Suppressor macrophage treated with lipopolysaccharide for 1 hour (primary cell): ENCODE results near the gene IGF2BP3.

Source experiments
- DNase-seq, 3 donors: peaks; one replicate each; pipeline ENCODE4 v3.0.0-alpha.2; 2020 to 2022

The IGF2BP3 gene

DNA sequence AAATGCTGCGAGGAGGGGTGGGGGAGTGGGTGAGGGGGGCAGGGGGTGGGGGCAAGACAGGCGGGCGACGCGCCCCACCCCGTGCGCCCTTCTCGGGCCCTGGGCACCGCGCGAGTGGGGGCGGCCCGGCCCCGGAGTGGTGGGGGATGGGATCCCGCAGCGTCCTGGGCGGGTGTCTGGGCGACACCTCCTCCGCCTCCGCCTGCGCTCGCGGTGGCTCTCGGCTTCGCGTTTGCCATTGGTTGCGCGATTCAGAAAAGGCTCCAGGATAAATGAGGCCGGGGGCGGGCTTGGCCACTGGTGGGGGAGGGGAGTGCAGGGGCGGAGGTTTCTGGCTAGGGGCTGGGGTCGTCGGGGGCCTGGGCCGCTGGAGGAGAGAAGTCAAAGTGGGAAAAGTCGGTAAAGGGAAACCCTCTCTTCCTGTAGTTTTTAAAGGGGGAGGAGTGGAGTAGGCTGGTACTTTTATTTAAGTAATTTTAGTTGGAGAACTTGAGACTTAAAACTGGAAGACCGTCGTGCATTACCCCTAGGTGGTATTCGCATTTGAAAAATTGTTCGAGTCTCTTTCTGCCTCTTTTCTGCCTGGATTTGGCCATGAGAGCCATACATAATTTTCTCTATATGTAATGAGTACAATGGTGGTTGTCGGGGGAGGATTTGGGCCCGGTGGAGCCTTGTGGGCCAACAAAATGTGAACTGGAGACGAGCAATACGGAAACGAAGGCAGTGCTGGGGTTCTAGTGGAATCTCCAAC lies 992 bp upstream of the IGF2BP3 start:
- DNase-seq: peak in 1 of 3 donors; percentile 22

DNA sequence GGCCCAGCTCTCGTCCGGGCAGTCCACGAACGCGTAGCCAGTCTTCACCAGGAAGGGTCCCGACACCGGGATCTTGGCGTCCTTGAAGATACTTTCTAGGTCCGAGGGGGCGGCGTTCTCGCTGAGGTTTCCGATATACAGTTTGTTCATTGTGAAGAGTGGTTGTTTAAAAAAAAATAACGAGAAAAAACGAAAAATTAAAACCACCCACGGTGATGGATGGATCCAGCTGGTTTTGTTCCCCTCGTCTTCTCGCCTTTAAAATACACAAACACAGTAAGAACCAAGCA lies 385 bp downstream of the IGF2BP3 start:
- no peak for DNase-seq

DNA sequence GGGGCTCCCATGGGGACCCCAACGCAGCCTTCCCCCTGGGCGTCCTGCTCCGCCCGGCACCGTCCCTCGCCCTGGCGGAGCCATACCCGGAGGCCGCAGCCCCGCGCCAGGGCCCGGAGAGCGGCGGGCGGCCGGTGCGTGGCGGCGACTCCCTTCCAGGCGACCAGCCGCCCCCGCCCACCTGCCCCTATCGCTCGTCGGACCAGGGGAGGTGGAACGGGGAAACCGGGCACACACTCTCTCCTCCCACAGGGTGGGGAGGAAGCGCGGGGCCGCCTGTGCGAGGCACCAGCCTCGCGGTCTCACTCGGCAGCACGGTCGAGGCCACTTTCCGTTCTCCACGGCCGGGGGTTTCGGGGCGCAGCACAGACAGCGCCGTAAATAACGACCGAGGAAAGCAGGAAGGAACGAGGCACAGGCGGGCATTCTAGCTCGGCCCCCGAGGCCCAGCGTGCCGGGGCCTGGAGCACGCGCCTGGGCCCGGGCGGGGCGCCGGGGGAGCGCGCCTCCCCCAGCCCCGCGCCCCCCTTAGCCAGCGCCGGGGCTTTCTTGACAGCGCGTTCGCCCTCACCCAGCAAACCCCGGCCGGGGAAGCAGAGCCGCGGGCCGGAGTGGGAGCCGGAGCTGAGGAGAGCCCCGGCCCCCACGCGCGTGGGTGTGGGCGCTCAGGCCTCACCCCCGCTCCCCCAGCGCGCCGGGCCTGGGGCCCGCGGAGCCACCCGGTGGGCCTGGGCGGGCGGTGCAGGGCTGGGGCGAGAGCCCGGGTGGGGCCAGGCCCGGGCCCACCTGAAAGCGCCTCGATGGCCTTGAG lies 936 bp downstream of the IGF2BP3 start:
- DNase-seq: peak in 2 of 3 donors; percentile 37 to 59

GRCh38 chr7:23468526-23469149 lies 1.7 kb downstream of the IGF2BP3 start:
- DNase-seq: no peak

- peak in 1 of 3 donors; percentile 32 for DNase-seq
These were observed 2.3 kb downstream of the IGF2BP3 start for GRCh38 chr7:23467806-23468525.

- no peak for DNase-seq
These were observed 2.9 kb downstream of the IGF2BP3 start for GRCh38 chr7:23467291-23467805.

- peak; percentile 26 to 34 (median 28) for DNase-seq
These were observed 7.4 kb downstream of the IGF2BP3 start for GRCh38 chr7:23462846-23463245.

DNA sequence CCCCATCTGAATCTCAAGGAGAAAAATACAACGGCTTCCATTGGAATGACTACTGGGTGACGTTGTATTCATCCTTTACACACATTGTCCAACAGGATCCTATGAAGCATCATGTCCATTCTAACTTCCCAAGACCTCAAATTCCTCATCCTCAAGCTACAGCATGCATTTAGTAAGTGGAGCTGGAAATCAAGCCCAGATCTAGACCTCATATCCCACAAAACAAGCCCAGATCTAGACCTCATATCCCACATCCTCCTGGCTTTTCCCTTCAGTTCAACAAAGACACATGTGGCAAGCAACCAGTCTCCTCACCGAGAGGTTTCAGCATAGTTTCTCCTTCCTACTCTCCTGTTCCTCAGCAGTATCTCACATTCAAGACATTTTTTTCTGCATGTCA lies 12.2 kb downstream of the IGF2BP3 start:
- no peak for DNase-seq

GRCh38 chr7:23456093-23456492 lies 14.2 kb downstream of the IGF2BP3 start:
- no peak for DNase-seq

DNA sequence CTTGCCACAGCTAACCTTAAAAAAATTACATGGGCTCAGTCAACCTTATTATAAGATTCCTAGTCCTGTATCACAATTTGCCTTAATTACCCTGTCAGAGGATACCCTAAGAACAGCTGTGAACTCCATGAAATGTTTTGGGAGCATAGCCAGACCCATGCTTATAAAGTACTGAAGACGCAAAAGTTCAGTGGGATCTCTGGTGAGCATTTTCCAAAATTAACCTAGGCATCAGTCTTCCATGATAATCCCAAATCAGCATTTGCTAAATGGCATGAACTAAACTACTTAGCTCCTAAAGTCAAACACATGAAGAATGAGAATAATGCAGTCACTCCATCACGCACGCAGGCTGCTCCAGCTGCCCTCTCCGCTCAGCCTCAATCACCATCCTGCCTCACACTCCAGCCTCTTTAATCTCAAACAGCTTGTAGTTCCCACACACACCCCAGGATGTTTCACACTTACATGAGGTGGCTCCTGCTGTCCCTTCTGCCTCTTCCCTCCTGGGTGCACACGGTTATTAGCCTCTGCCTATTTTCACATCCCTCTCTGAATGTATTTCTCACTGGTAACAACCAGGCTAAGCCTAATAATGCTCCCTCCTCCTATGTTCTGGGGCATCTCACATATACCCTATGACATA lies 15.3 kb downstream of the IGF2BP3 start:
- DNase-seq: no peak

DNA sequence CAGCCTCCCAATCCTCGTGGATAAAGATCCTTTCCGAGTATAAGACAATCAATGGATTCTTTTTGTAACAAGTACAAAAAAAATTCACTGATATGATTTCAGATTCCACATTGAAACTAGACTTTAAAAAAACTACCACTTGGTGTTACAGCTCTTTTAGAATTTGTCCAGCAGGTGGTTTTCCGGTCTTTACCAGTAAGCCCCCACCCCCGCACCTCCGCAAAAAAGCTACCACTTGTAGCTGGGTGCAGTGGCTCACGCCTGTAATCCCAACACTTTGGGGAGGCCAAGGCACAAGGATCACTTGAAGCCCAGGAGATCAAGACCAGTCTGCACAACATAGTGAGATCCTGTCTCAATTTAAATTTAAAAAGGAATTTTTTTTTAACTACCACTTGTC lies 19.8 kb downstream of the IGF2BP3 start:
- DNase-seq: no peak

GRCh38 chr7:23449941-23450340 lies 20.4 kb downstream of the IGF2BP3 start:
- no peak for DNase-seq

GRCh38 chr7:23445326-23445725 lies 25.0 kb downstream of the IGF2BP3 start:
- peak in 2 of 3 donors; percentile 24 to 38 for DNase-seq

DNA sequence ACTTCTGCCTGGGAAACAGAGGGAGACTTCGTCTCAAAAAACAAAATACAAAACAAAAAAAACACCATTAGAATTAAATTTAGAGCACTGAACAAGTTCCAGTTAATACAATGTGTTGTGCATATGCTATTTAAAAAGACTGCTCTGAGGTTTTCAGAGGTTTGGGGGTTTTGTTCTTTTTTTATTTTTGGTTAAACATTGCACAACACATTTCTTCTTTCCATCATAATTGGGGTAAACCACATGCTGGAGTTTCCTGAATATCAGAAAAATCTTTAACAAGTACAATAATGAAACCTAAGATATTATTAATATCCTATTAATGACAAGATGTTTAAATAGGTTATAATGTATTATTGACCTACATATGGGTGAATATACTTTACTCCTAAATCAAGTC lies 26.3 kb downstream of the IGF2BP3 start:
- DNase-seq: peak in 1 of 3 donors; percentile 49

DNA sequence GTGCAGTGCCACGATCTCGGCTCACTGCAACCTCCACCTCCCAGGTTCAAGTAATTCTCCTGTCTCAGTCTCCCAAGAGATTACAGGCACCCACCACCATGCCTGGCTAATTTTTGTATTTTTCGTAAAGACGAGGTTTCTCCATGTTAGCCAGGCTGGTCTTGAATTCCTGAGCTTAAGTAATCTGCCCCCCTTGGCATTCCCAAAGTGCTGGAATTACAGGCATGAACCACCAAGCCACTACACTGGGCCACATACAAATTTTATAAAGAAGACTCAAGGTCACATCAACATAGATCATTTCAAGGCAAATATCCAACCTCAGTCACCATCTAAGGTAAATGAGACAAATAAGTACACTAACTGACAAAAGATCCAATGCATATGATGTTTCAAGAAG lies 32.1 kb downstream of the IGF2BP3 start:
- no peak for DNase-seq

DNA sequence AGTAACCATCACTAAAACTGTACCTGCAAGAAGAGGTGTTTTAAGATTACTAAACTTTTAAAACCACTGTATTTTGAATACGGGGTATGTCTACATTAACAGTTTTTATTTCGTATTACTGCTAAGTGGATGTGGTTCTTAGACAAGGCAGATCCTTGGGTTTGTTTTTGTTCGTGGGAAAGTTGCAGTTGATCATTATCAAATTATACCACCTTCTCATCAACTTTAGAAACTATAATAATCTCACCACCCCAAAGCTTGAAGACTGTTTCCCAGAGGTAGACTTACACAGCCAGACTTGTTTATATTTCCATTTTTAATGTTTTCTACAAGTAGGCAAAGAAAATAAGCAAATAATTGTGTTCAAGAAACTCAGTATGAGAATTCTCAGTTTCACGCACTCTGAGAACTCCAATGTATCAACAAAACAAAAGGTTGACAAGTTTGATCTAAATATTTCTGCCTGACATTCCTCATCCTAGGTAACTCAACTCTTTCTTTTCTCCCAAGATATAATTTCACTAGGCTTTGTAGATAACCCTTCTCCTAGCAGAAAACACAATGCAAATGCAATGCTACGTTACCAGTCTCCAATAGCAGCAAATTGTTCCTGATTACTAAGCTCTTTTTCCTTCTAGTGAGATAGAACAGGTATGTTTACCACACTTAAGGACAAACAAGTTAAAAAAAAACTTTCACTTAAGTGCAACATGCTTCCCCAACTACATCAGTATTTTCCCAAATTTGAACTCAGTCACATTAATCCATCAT lies 36.0 kb downstream of the IGF2BP3 start:
- no peak for DNase-seq

GRCh38 chr7:23431702-23432199 lies 38.5 kb downstream of the IGF2BP3 start:
- DNase-seq: no peak

GRCh38 chr7:23430893-23431259 lies 39.4 kb downstream of the IGF2BP3 start:
- DNase-seq: no peak

DNA sequence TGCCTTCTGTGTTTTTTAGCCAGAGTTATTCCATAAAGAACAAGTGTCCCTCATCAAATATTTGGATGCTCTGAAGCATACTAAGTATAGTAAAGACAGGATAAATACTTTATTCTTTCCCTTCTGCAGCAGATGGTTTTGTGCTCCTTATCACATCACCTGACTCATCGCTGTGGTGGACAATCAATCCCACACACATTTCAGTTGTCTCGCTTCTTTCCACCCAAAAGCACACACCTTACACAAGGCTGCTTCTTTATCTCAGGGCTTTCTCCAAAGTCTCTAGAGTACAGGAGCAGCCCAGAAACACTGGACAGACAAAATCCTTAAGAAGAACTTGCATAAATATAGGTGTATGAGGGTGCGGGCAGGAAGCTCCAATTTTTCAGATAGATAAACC lies 43.4 kb downstream of the IGF2BP3 start:
- no peak for DNase-seq

DNA sequence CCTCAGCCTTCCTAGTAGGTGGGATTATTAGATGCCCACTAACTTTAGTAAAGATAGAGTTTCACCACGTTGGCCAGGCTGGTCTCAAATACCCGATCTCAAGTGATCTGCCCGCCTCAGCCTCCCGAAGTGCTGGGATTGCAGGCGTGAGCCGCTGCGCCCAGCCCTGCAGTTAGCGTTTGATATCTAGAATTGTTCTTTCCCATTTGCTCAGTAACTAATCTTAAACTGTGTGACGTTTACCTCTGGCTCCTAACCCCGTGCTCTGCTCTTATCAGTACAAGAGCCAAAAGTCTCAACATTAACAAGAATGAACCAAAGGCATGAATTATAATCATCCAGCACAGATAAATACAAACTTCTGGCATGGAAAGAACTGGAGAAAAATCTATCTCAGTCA lies 47.4 kb downstream of the IGF2BP3 start:
- DNase-seq: no peak

DNA sequence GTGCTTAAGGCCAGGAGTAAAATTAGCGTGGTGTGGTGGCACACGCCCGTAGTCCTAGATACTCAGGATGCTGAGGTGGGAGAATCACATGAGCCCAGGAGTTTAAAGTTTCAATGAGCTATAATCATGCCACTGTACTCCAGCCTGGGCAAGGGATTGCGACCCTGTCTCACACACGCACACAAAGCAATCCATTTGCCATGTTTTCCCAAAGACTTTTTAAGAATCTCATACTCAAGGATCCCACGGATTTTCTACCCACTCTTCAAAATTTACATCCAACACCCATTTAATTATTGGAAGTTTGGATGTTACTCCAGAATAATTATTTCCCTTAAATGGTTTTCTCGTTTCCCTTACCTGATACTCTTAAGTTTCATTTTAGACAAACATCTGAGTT lies 47.9 kb downstream of the IGF2BP3 start:
- no peak for DNase-seq

DNA sequence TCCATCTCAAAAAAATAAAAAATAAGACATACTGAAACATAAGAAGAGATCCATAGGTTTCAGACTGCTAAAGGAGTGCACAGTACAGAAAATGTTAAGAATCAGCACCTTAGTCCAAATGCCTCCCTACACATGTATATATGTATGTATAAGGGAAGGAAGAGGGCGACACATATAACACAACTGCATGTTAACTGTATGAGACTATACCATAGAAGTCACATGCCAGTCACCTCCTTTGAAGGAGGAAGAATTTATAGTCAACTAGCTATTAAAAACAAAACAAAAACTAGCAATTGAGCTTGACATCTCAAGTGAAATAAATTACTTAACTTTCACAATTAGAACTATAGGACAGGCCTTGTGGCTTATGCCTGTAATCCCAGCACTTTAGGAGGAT lies 50.4 kb downstream of the IGF2BP3 start:
- DNase-seq: no peak
